GM18519 (cell line): Measurements from ENCODE around the gene VMP1.
"Not testable (repeated sequence)": the region's sequence is repeated elsewhere in the genome, so short reads cannot be mapped to it uniquely, and the experiment has no call there.

Experiments used
- ATAC-seq: cut with Tn5 transposase; IDR thresholded peaks from one replicate; pipeline ENCODE4 v1.9.1; 2021; ENCODE audit warnings: mild to moderate bottlenecking, moderate library complexity; ENCODE audit not compliant: unreplicated experiment, low FRiP score

The VMP1 gene

GRCh38 chr17:59775786-59776350 is 68.4 kb downstream of the VMP1 start:
- no peak for ATAC-seq

GRCh38 chr17:59776577-59776976 is 69.1 kb downstream of the VMP1 start:
- ATAC-seq, result no peak

DNA sequence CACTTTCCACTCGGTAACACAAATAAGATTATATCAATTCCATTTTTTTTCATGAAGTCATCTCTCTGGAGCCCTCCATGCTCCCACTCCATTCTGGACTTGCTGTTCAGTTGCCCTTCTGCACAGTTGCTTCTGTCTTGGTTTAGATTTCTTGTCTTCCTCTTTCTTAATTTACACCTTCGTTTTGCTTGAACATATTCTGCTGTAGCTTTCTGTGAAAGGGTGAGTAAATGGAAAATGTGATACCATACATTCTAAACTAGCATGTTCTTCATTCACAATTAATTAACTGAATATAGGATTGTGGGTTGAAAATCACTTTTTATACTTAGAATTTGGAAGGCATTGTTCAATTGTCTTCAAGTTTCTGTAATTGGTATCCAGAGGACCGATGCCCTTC is 69.6 kb downstream of the VMP1 start:
- no peak for ATAC-seq

DNA sequence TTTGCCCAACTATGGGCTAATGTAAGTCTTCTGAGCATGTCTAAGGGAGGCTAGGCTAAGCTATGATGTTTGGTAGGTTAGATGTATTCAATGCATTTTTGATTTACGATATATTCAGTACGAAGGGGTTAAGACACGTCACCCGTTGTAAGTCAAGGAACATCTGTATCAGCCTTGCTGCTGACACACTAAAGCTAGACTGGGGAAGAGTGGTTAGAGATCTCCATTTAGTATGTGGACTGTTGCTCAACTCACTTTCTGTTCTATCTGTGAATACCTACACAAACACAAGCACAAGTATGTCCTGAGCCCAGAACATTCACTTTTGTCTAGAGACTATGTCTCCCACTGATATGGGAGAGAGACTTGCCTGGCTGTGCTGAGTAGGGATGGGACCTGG is 71.5 kb downstream of the VMP1 start:
- ATAC-seq, result no peak

DNA sequence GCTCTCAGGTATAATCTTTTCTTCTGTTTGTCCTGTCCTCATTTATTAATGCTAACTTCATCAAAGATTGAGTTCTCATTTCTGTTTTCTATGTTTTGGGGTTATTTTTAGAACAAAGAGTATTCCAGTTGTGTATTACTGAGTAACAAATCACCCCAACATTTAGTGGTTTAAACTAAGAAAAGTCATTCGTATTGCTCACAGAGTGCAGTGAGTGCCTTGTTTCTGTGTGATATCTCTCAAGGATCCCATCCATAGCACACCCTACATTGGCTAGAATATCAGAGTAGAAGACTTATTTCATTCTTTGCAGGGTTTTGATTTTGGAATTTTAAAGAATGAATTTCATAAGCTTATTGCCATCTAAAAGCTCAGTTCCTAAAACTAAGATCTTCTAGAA is 72.1 kb downstream of the VMP1 start:
- no peak for ATAC-seq

DNA sequence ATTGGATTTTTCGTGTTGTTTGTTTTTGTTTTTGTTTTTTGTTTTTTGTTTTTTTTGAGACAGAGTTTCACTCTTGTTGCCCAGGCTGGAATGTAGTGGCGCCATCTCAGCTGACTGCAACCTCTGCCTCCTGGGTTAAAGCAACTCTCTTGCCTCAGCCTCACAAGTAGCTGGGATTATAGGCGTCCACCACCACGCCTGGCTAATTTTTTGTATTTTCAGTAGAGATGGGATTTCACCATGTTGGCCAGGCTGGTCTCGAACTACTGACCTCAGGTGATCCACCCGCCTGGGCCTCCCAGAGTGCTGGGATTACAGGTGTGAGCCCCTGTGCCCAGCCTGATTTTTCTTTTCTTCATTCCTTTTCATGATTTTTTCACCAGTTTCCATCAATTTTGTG is 73.1 kb downstream of the VMP1 start:
- not testable (repeated sequence) for ATAC-seq

DNA sequence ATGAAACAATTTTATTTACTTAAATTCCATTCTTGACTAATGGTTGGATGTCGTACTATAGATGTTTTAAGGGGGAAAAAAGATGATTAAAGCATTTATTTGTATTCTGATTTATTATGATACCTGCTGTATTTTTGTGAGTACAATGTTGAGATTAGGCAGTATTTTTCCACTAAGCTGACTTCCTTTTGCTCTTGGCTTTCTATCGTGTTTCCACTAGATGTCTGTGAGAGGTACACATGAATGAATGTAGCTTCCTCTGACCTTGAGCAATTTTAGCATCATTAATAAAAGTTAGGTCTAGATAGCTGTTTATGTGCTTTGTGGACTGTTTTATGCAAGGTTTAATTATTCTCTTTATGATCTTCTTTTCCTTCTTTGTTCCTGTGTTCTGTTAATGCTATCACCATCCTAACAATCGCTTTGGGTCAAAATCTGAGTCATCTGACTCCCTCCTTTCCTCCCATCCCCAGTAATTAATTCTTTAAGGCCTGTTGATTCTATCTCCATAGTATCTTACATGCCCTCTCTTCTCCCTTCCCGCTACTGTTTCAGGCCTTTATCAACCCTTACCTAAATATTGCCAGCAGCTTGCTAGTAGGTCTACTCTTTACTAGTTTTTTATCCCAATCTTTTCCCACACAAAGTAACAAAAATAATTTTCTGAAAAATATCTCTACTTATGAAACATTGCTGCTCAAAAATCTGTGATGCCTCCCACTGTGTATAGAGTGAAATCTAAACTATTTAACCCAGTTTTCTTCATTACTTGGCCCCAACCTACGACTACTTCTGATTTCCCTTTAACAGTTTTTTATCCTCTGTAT is 76.0 kb downstream of the VMP1 start:
- no peak for ATAC-seq

- no peak for ATAC-seq
These were observed 77.8 kb downstream of the VMP1 start for GRCh38 chr17:59785091-59785799.

GRCh38 chr17:59786213-59786535 is 78.7 kb downstream of the VMP1 start:
- ATAC-seq, result no peak

DNA sequence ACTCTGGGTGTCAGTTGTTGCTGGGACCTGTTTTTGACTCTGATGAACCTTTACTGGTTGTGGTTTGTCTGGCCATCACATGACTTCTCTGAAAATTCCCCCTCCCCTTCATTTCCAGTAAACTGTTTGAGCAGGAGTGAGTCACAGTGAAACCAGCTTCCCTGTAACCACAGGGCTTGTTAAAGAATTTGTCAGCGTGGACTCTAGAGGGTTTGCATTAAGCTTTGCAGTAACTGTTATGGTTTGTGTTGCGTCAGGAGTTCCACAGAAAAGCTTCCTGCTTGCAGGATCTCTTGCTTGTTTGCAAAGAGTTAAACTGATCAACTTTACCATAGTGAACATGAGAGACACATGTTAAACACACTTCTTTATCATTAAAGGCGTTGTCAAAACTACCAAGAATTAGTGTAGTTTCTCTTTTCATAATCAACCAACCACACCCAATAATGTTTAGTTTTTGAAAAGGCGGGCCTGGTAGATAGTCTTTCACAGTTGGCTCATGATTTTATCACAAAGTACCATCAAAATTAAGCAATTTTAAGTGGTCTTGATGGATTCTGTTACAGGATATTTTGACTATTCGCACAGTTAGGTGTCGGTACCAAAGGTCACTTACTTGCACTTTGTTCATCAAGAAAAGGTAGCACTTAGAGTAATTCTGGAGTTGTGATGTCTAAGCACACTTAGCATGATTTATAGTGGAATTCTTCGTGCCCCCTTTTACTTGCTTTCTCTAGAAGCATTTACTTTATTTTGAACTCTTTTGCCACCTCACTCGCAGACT is 79.3 kb downstream of the VMP1 start:
- ATAC-seq, result peak; percentile 87

- not testable (repeated sequence) for ATAC-seq
These were observed 82.4 kb downstream of the VMP1 start for GRCh38 chr17:59789849-59790248.

DNA sequence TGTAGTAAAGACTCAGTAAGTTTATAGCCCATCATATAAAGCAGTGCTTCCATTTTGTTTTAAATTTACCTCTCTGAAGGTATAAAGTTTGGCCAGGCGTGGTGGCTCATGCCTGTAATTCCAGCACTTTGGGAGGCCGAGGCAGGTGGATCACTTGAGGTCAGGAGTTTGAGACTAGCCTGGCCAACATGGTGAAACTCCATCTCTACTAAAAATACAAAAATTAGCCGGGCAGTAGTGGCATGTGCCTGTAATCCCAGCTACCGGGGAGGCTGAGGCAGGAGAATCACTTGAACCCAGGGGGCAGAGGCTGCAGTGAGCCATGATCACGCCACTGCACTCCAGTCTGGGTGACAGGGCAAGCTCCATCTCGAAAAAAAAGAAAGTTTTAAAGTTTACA is 83.0 kb downstream of the VMP1 start:
- ATAC-seq, result not testable (repeated sequence)

DNA sequence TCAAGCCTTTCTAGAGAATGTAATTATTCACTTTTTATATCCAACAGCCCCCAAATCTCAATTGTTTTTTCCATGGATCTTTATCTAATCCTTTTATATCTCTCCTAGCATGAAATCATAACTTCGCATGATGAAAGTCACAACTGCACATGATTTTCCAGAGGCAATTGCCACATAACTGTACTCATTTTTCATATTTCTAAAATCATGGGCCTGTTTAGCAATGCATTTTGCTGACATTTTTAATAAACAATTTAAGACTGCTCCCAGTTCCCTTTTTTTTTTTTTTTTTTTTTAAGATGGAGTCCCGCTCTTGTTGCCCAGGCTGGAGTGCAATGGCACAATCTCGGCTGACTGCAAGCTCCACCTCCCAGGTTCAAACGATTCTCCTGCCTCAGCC is 83.5 kb downstream of the VMP1 start:
- no peak for ATAC-seq

GRCh38 chr17:59791603-59792457 is 84.4 kb downstream of the VMP1 start:
- ATAC-seq, result no peak

DNA sequence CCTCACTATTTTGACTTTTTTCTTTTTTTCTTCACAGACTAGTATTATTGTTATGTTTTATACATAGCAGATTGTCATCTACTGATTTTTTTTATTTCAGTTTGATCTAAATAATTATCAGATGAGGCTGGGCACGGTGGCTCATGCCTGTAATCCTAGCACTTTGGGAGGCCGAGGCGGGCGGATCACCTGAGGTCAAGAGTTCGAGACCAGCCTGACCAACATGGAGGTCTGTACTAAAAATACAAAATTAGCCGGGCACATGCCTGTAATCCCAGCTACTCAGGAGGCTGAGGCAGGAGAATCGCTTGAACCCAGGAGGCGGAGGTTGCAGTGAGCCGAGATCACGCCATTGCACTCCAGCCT is 85.0 kb downstream of the VMP1 start:
- ATAC-seq, result not testable (repeated sequence)

DNA sequence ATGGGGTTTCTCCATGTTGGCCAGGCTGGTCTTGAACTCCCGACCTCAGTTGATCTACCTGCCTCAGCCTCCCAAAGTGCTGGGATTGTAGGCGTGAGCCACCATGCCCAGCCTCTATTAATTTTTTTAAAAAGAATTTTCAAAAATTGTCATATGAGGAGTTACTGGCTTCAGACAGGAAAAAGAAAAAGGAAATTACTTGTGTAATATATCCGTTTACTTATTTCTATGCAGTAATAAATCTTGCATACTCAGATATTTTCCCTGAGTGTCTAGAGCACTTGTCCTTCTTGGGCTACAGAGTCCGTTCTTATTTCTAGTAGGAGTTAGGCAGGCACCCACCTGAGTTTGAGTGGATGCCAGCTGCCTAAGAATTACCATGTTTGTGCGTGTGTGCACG is 85.8 kb downstream of the VMP1 start:
- no peak for ATAC-seq

GRCh38 chr17:59796138-59796537 is 88.7 kb downstream of the VMP1 start:
- ATAC-seq, result no peak

GRCh38 chr17:59796785-59797205 is 89.3 kb downstream of the VMP1 start:
- ATAC-seq, result no peak

- no peak for ATAC-seq
These were observed 90.7 kb downstream of the VMP1 start for GRCh38 chr17:59798111-59798510.

DNA sequence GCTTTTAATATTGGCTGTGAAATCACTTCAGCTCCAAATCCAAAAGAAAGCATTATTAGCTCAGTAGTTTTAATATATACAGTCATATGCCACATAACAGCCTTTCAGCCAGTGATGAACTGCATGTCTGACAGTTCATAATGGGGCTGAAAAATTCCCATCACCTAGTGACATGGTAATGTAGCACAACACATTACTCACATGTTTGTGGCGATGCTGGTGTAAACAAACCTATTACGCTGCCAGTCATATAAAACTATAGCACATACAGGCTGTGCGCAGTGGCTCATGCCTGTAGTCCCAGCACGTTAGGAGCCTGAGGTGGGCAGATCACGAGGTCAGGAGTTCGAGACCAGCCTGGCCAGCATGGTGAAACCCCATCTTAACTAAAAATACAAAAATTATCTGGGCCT is 93.1 kb downstream of the VMP1 start:
- ATAC-seq, result no peak
